Gastroesophageal sphincter (tissue), 4 donors: Measurements from ENCODE around the gene SURF2. TPM values are rescaled to one million over a fixed set of nuclear protein-coding genes. Genes with fewer than 3 reads are reported as not detected.

Source experiments
- ATAC-seq: fragments of 150-250 bp; one replicate; pipeline ENCODE4 v1.9.1; 2016; ENCODE audit warnings: mild to moderate bottlenecking, moderate library complexity
- H3K27ac ChIP-seq, 4 donors: fragments of 200-600 bp; sonication (generic) in 3 of 4; 1 replicate in 3 of 4; 2 replicates in 1 of 4; pipeline ENCODE4 v1.5.1; 2016 to 2019
- H3K27me3 ChIP-seq: fragments of 200-600 bp; sonication (generic); one replicate; pipeline ENCODE4 v1.5.1; 2019
- H3K36me3 ChIP-seq, 2 donors: fragments of 200-600 bp; sonication (generic); one replicate each; pipeline ENCODE4 v1.5.1; 2019; ENCODE audit warnings: control low read depth in 1 of 2
- H3K4me1 ChIP-seq, 3 donors: fragments of 200-600 bp; sonication (generic); 1 replicate in 2 of 3; 2 replicates in 1 of 3; pipeline ENCODE4 v1.5.1; 2016 to 2019; ENCODE audit warnings: control low read depth in 2 of 3
- H3K4me3 ChIP-seq, 2 donors: fragments of 200-600 bp; sonication (generic); one replicate each; pipeline ENCODE4 v1.5.1; 2019; ENCODE audit warnings: mild to moderate bottlenecking in 1 of 2, moderate library complexity in 1 of 2
- H3K9me3 ChIP-seq, 3 donors: fragments of 200-600 bp; sonication (generic); one replicate each; pipeline ENCODE4 v1.5.1; 2017 to 2019; ENCODE audit warnings: control low read depth in 2 of 3
- EP300 ChIP-seq: sonication (generic); formaldehyde crosslinking; IDR thresholded peaks from one replicate; pipeline ENCODE4 v1.6.1; 2017; ENCODE audit warnings: antibody characterized with exemption, mild to moderate bottlenecking
- POLR2A ChIP-seq, 2 donors: fragments of 450-650 bp; IDR thresholded peaks; one replicate each; pipeline ENCODE4 v1.6.1; 2017; ENCODE audit warnings: antibody characterized with exemption in 2 of 2, mild to moderate bottlenecking in 2 of 2, moderate library complexity in 1 of 2
- POLR2AphosphoS5 ChIP-seq: sonication (generic); formaldehyde crosslinking; IDR thresholded peaks from one replicate; pipeline ENCODE4 v1.6.1; 2017; ENCODE audit warnings: antibody characterized with exemption
- WGBS, 2 donors: methylation state at CpG; one replicate each; pipeline ENCODE4 v1.1.5; 2018; ENCODE audit warnings: low coverage in 1 of 2; 5-methylcytosine and 5-hydroxymethylcytosine counted together
- total RNA-seq, 4 donors: library from RNA; depleted of rRNA; stranded (reverse); fragments of >200 nt; gene quantifications; one replicate each; pipeline ENCODE4 v1.1.0, GENCODE V29; 2016
- TF ChIP-seq, protein P1 (sequence below), 4 experiments: fragments of 200-600 bp in 2 of 4; fragments of 450-650 bp in 2 of 4; sonication (generic) in 1 of 4; IDR thresholded peaks; one replicate each; pipeline ENCODE4 v1.5.1; 2017 to 2019; ENCODE audit warnings: antibody characterized with exemption in 4 of 4, mild to moderate bottlenecking in 2 of 4, moderate library complexity in 2 of 4

Gene SURF2
- total RNA-seq, 4 donors from 2014 or later: 11.2 to 16.3 (median 15.3) TPM

DNA sequence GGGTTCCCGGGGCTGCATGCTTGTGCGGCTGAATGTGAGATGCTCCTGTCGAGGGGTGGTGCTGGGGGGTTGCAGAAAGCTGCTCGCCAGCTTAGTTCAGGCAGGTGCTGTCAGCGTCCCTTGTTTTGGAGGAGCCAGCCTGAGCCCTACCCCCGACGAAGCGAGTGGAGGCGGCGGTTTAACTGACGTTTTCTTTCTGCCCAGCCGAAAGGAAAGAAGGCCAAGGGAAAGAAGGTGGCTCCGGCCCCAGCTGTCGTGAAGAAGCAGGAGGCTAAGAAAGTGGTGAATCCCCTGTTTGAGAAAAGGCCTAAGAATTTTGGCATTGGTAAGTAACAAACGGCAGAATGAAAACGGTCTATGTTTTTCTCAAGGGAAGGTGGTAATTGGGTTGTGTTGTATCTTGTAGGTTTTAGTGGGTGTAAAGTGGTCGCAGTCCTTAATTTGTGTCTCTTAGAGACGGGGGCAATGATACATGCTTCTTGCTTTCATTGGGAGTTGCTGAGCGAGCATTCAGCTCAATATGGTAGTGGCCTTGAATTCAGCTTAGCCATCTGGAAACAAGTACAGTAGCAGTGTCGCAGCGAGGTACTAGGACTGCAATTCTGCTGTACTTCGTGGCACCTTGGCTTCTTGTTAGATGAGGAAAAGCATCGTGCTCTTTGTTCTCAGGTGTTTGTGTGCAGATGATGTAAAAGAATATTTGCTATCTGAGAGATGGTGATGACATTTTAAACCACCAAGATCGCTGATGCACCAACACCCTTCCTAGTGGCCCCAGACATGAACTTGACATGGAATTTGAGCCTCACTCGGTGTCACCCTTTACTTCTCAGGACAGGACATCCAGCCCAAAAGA is 7.4 kb upstream of the SURF2 start:
- no peaks in the 10 kb centered on the region for H3K9me3 ChIP-seq
- H3K4me3 ChIP-seq: peak overlapping the region; percentile 80 to 91
- H3K36me3 ChIP-seq: peaks cover 0 to 73% of the 10 kb centered on the region in 2 donors
- H3K4me1 ChIP-seq: peaks cover 0 to 42% (median 19%) of the 10 kb centered on the region in 3 donors
- H3K27me3 ChIP-seq: no peaks in the 10 kb centered on the region
- 21 to 23% methylated on average over 5 to 9 of the region's 25 CpGs for WGBS, 2 donors
- TF ChIP-seq POLR2A (IDR thresholded peaks at IDR 0.05): no peak
- TF ChIP-seq POLR2AphosphoS5: no peak
- no peak for ATAC-seq
- H3K27ac ChIP-seq: peak overlapping the region; percentile 73 to 96 (median 92)

DNA sequence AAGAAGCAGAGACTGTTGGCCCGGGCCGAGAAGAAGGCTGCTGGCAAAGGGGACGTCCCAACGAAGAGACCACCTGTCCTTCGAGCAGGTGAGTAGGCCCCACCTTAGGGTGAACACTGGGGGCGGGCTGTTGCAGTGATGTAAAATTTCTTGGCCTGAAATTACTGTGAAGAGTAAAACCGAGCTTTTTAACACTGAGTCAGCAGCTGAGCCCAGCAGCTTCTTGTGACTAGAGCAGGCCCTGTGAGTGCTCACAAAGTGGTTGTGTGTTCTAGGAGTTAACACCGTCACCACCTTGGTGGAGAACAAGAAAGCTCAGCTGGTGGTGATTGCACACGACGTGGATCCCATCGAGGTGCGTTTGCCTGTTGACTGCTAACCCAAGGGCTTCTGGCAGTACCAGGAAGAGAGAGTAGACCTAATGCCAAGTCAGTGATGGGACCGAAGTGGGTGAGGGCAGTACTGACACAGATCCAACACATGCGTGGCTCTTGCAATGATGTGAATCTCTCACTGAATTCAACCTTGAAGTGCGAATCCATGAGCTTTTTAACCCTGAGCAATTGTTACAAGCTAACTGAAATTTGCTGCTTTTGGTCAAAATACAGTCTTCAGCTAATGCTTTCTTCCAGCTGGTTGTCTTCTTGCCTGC is 6.3 kb upstream of the SURF2 start:
- H3K4me3 ChIP-seq: no peak overlapping the region
- peaks cover 0 to 51% (median 24%) of the 10 kb centered on the region in 3 donors for H3K4me1 ChIP-seq
- peaks cover 0 to 69% of the 10 kb centered on the region in 2 donors for H3K36me3 ChIP-seq
- ATAC-seq: no peak
- no peaks in the 10 kb centered on the region for H3K27me3 ChIP-seq
- TF ChIP-seq POLR2AphosphoS5: no peak
- TF ChIP-seq, protein P1, sequence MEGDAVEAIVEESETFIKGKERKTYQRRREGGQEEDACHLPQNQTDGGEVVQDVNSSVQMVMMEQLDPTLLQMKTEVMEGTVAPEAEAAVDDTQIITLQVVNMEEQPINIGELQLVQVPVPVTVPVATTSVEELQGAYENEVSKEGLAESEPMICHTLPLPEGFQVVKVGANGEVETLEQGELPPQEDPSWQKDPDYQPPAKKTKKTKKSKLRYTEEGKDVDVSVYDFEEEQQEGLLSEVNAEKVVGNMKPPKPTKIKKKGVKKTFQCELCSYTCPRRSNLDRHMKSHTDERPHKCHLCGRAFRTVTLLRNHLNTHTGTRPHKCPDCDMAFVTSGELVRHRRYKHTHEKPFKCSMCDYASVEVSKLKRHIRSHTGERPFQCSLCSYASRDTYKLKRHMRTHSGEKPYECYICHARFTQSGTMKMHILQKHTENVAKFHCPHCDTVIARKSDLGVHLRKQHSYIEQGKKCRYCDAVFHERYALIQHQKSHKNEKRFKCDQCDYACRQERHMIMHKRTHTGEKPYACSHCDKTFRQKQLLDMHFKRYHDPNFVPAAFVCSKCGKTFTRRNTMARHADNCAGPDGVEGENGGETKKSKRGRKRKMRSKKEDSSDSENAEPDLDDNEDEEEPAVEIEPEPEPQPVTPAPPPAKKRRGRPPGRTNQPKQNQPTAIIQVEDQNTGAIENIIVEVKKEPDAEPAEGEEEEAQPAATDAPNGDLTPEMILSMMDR (IDR thresholded peaks at IDR 0.05): no peak
- TF ChIP-seq POLR2A (IDR thresholded peaks at IDR 0.05): no peak
- TF ChIP-seq EP300: no peak
- WGBS, 2 donors: 80% methylated on average over 8 of the region's 15 CpGs; no CpG with 5 or more reads in 1 of the 2 donors
- no peaks in the 10 kb centered on the region for H3K9me3 ChIP-seq
- no peak overlapping the region for H3K27ac ChIP-seq

DNA sequence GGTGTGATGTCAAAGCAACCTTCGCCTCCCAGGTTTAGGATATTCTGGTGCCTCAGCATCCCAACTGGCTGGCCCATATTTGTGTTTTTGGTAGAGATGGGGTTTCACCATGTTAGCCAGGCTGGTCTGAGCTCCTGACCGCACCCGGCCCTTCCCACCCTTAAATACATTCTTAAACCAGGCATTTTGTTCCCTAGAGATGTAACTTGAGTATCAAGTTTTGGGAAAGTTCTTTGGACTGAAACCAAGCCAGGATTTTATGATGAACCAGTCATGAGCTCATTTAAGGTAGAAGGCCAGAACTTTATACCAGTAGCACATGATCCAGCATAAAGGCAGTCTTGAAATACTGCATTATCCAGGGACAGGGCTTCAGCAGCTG is 4.8 kb upstream of the SURF2 start:
- Histone ChIP-seq H3K27ac (no peak overlapping the region), H3K4me3 (no peak overlapping the region), H3K9me3 (no peaks in the 10 kb centered on the region), H3K36me3 (peaks cover 0 to 57% of the 10 kb centered on the region in 2 donors), H3K27me3 (no peaks in the 10 kb centered on the region), H3K4me1 (peaks cover 0 to 50% (median 24%) of the 10 kb centered on the region in 3 donors)
- ATAC-seq: no peak
- 74 to 86% methylated on average over 3 of the region's 3 CpGs for WGBS, 2 donors
- TF ChIP-seq EP300 (no peak), POLR2AphosphoS5 (no peak), POLR2A (IDR thresholded peaks at IDR 0.05) (no peak)
- TF ChIP-seq, protein P1 (IDR thresholded peaks at IDR 0.05): no peak

DNA sequence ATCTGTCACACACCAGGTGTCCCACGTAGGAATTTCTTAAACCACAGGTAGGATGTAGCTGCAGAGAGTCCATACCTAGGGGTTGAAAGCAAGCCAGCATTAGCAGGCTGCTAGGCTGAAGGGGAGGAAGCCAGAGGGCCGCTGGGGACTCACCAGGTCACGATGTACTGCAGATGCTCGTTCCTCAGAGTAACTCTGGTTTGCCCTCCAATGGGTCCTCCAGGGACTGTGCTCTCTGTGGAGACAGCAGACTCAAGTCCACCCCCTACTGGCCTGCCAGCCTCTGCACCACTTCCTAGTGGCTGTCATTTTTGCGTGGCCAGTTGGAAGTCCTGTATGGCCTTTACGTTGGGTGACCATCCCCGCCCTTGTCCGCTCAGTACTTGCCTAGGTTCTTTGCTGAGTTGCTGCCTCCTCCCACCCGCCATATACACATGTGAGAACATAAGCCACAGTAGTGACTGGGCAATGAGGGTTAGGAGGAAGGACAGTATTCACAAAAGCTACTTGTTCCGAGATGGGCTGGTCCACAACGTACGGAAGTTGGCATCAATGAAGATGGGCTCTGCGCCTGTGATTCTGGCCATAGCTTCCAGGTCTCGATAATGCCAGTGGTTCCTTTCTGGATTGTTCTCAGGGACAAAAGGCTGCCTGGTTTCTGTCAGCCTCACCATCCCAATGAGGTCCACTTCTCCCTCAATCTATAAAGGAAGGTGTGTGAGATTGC is 4.3 kb upstream of the SURF2 start:
- no peaks in the 10 kb centered on the region for H3K27me3 ChIP-seq
- H3K27ac ChIP-seq: no peak overlapping the region
- H3K36me3 ChIP-seq: peaks cover 0 to 57% of the 10 kb centered on the region in 2 donors
- TF ChIP-seq, protein P1 (IDR thresholded peaks at IDR 0.05): peak in 2 of 4 experiments; percentile 28 to 37
- TF ChIP-seq EP300: no peak
- H3K4me3 ChIP-seq: no peak overlapping the region
- no peak for ATAC-seq
- WGBS, 2 donors: 49 to 77% methylated on average over 5 to 7 of the region's 14 CpGs
- no peaks in the 10 kb centered on the region for H3K9me3 ChIP-seq
- H3K4me1 ChIP-seq: peaks cover 0 to 49% (median 24%) of the 10 kb centered on the region in 3 donors

DNA sequence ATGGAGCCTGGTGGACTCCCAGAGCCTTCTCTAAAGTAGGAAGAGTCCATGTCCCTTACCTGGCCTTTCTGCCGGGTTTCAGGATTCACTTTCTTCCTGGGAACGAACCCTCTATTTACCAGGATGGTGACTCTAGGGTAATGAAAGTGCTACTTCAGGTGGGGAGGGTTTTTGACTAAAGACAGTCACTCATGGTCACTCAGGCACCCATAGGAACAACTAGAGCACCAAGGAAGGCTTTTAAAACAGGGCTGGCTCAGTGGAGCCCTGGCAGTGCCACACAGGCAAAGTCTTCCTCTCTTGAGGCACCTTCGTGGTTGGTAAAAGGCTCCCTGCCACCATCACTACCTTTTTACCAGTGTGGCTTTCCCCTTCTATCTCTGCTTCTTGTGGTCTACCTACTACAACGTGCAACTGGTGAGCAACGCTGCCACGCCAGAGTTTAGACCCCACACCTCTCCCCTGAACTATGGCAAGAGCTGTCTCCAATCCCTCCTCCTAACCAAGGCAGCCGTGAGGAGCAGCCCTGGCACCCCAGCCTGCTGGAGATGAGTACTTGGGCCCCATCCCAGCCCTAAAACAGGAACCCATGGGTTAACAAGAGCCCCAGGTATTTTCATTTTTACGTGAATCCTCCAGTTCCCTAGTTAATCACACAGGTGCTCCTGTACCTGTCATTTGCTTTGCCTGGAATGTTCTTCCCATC is 3.6 kb upstream of the SURF2 start:
- 60 to 64% methylated on average over 7 of the region's 8 CpGs for WGBS, 2 donors
- Histone ChIP-seq H3K9me3 (no peaks in the 10 kb centered on the region), H3K4me1 (peaks cover 0 to 52% (median 31%) of the 10 kb centered on the region in 3 donors), H3K36me3 (peaks cover 0 to 57% of the 10 kb centered on the region in 2 donors), H3K27me3 (no peaks in the 10 kb centered on the region), H3K27ac (no peak overlapping the region), H3K4me3 (no peak overlapping the region)
- TF ChIP-seq POLR2AphosphoS5: no peak
- TF ChIP-seq EP300: no peak
- TF ChIP-seq, protein P1 (IDR thresholded peaks at IDR 0.05): no peak
- TF ChIP-seq POLR2A (IDR thresholded peaks at IDR 0.05): no peak
- ATAC-seq: no peak
